Motor neuron (in vitro differentiated cells): ENCODE results near the gene CFAP20. TPM values are rescaled to one million over a fixed set of nuclear protein-coding genes. Genes with fewer than 3 reads are reported as not detected.
"Not testable (repeated sequence)": the region's sequence is repeated elsewhere in the genome, so short reads cannot be mapped to it uniquely, and the experiment has no call there.

Experiments used
- ATAC-seq, 8 experiments: fragments of 200-7000 bp; cut with Tn5 transposase; replicated peaks in 6 of 8; 2 replicates each; pipeline ENCODE4 v1.8.0; 2021; ENCODE audit warnings: mild to moderate bottlenecking in 8 of 8, moderate library complexity in 8 of 8
- H3K27ac ChIP-seq, 2 donors: fragments of 250-450 bp; sonication (Bioruptor Pico); 2 replicates each; pipeline ENCODE4 v1.9.0; 2021; ENCODE audit warnings: antibody characterized with exemption in 2 of 2, mild to moderate bottlenecking in 2 of 2, moderate library complexity in 1 of 2
- H3K4me1 ChIP-seq, 2 donors: fragments of 250-450 bp; sonication (Bioruptor Pico); replicated peaks in 1 of 2; 2 replicates each; pipeline ENCODE4 v1.6.1; 2021; ENCODE audit warnings: antibody characterized with exemption in 2 of 2, mild to moderate bottlenecking in 2 of 2, moderate library complexity in 1 of 2
- H3K4me3 ChIP-seq, 5 donors: fragments of 250-450 bp; sonication (Bioruptor Pico); 2 replicates each; pipeline ENCODE4 v1.9.0; 2021; ENCODE audit warnings: antibody characterized with exemption in 5 of 5, mild to moderate bottlenecking in 5 of 5, moderate library complexity in 4 of 5
- WGBS, 10 experiments: fragments of 450-650 bp; shearing (Covaris generic); methylation state at CpG; one replicate each; pipeline ENCODE4 v1.0.0; 2022; 5-methylcytosine and 5-hydroxymethylcytosine counted together
- in situ Hi-C, 9 experiments: fragments of 400-800 bp; cut with MboI; loops; one replicate each; pipeline ENCODE4 v1.15.0; 2021; ENCODE audit warnings: low sequenced_read_pairs in 9 of 9, low pct_unique_long_range_greater_than_20kb in 2 of 9; ENCODE audit not compliant: unreplicated experiment in 9 of 9
- total RNA-seq, 8 experiments: library from RNA; unstranded; fragments of 300-600 nt; gene quantifications; 2 replicates each; pipeline versions ENCODE4 v1.2.3 to v1.2.4, GENCODE V29; 2022

Gene CFAP20
- total RNA-seq, 8 experiments from 2014 or later, result 36.8 to 92.8 (median 67.3) TPM

GRCh38 chr16:58090396-58090795 lies 38.8 kb downstream of the CFAP20 start:
- WGBS, 10 experiments, result 80 to 100% (median 100%) methylated on average over 1 to 2 of the region's 3 CpGs; no CpG with 5 or more reads in 4 of the 10 experiments
- H3K4me3 ChIP-seq, in situ Hi-C loops, H3K4me1 ChIP-seq, ATAC-seq, H3K27ac ChIP-seq: not testable (repeated sequence)

- peak in 6 of 8 experiments; percentile 14 to 50 (median 32) for ATAC-seq
- H3K4me1 ChIP-seq, result peaks cover 3 to 11% of the 10 kb centered on the region in 2 donors
- no peak overlapping the region for H3K4me3 ChIP-seq
- WGBS, 10 experiments, result 55 to 87% methylated on average over 3 to 4 of the region's 9 CpGs; no CpG with 5 or more reads in 8 of the 10 experiments
- H3K27ac ChIP-seq, result no peak overlapping the region
- in situ Hi-C loops, result no loop called here
Observed at GRCh38 chr16:58088091-58088490, 41.1 kb downstream of the CFAP20 start.

- WGBS, 10 experiments, result 67 to 96% (median 90%) methylated on average over 4 to 18 of the region's 23 CpGs; no CpG with 5 or more reads in 1 of the 10 experiments
- no peak overlapping the region for H3K27ac ChIP-seq
- H3K4me3 ChIP-seq, result no peak overlapping the region
- in situ Hi-C loops, result no loop called here
- peaks cover 3 to 11% of the 10 kb centered on the region in 2 donors for H3K4me1 ChIP-seq
- ATAC-seq, result no peak
Observed at GRCh38 chr16:58087209-58087913, 41.8 kb downstream of the CFAP20 start.

GRCh38 chr16:58086381-58087208 lies 42.6 kb downstream of the CFAP20 start:
- Histone ChIP-seq H3K4me3 (no peak overlapping the region), H3K27ac (no peak overlapping the region), H3K4me1 (peaks cover 3 to 11% of the 10 kb centered on the region in 2 donors)
- WGBS, 10 experiments, result 27 to 97% (median 80%) methylated on average over 1 to 10 of the region's 19 CpGs; no CpG with 5 or more reads in 2 of the 10 experiments
- ATAC-seq, result peak in 1 of 8 experiments; percentile 62
- in situ Hi-C loops, result no loop called here

DNA sequence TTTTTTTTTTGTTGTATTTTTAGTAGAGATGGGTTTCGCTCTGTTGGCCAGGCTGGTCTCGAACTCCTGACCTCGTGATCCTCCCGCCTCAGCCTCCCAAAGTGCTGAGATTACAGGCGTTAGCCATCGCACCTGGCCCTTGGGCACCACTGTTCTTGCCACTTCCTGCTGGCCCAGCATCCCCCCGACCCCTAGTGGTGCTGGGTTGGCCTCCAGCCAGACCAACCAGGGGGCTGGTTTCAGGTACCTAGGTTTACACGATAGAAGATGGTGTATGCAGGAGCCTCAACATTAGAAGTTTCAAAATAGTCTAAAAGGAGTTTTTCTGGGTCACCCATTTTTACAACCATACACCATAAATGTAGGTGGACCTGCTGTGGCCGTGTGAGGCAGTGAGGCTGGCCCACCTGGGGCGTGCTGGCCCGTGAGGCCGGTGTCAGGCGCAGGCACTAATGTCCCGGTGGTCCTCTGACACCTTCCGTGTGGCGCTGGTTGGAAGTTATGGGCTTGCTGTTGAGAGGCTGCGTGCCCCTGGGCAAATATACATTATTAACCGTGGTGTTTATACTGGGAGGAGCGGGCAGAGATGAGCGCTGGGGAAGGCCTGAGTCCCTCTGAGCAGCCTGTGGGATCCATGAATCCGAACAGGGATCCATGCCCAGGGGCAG lies 43.5 kb downstream of the CFAP20 start:
- WGBS, 10 experiments, result 0 to 97% (median 81%) methylated on average over 1 to 11 of the region's 21 CpGs; no CpG with 5 or more reads in 5 of the 10 experiments
- in situ Hi-C loops, result no loop called here
- H3K4me3 ChIP-seq, result no peak overlapping the region
- no peak for ATAC-seq
- H3K27ac ChIP-seq, result no peak overlapping the region
- peaks cover 3 to 11% of the 10 kb centered on the region in 2 donors for H3K4me1 ChIP-seq

DNA sequence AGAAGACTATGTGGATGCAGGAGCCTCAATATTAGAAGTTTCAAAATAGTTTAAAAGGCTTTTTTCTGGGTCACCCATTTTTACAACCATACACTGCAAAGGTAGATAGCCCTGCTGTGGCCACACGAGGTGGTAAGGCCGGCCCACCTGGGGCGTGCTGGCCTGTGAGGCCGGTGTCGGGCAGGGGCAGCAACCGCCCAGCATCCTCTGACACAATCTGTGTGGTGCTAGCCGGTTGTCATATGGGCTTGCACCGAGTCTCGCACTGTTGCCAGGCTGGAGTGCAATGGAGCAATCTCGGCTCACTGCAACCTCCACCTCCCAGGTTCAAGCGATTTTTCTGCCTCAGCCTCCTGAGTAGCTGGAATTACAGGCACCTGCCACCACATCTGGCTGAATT lies 44.0 kb downstream of the CFAP20 start:
- Histone ChIP-seq H3K4me1 (peaks cover 3 to 11% of the 10 kb centered on the region in 2 donors), H3K4me3 (no peak overlapping the region), H3K27ac (no peak overlapping the region)
- 69 to 100% (median 93%) methylated on average over 1 to 9 of the region's 11 CpGs; no CpG with 5 or more reads in 5 of the 10 experiments for WGBS, 10 experiments
- in situ Hi-C loops, result no loop called here
- no peak for ATAC-seq

- Histone ChIP-seq H3K4me3 (no peak overlapping the region), H3K4me1 (peaks cover 3 to 11% of the 10 kb centered on the region in 2 donors), H3K27ac (peak overlapping the region in 1 of 2 donors; percentile 60)
- WGBS, 10 experiments, result 29 to 80% (median 43%) methylated on average over 1 to 4 of the region's 6 CpGs; no CpG with 5 or more reads in 5 of the 10 experiments
- peak in 2 of 8 experiments; percentile 26 to 33 for ATAC-seq
- in situ Hi-C loops, result no loop called here
Observed at GRCh38 chr16:58084635-58085034, 44.5 kb downstream of the CFAP20 start.

GRCh38 chr16:58082381-58082780 lies 46.8 kb downstream of the CFAP20 start:
- ATAC-seq, result no peak
- Histone ChIP-seq H3K27ac (no peak overlapping the region), H3K4me1 (peaks cover 3 to 4% of the 10 kb centered on the region in 2 donors), H3K4me3 (no peak overlapping the region)
- in situ Hi-C loops, result no loop called here

DNA sequence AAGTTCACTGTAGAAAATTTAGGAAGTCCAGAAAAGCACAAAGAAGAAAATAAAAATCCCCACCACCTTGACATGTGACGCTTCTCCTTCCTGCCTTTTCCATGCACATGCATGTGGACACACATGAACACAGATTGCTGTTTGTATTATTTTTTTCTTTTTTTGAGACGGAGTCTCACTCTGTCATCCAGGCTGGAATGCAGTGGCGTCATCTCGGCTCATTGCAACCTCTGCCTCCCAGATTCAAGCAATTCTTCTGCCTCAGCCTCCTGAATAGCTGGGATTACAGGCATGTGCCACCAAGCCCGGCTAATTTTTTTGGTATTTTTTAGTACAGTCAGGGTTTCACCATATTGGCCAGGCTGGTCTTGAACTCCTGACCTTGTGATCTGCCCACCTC lies 48.5 kb downstream of the CFAP20 start:
- H3K27ac ChIP-seq, ATAC-seq, in situ Hi-C loops, H3K4me1 ChIP-seq, H3K4me3 ChIP-seq: not testable (repeated sequence)
- WGBS, 10 experiments, result 32 to 100% (median 83%) methylated on average over 2 to 5 of the region's 5 CpGs; no CpG with 5 or more reads in 2 of the 10 experiments

GRCh38 chr16:58077796-58078195 lies 51.4 kb downstream of the CFAP20 start:
- Histone ChIP-seq H3K4me3 (no peak overlapping the region), H3K4me1 (no peaks in the 10 kb centered on the region), H3K27ac (no peak overlapping the region)
- no peak for ATAC-seq
- in situ Hi-C loops, result no loop called here
- 25 to 90% (median 79%) methylated on average over 1 to 3 of the region's 8 CpGs; no CpG with 5 or more reads in 3 of the 10 experiments for WGBS, 10 experiments

DNA sequence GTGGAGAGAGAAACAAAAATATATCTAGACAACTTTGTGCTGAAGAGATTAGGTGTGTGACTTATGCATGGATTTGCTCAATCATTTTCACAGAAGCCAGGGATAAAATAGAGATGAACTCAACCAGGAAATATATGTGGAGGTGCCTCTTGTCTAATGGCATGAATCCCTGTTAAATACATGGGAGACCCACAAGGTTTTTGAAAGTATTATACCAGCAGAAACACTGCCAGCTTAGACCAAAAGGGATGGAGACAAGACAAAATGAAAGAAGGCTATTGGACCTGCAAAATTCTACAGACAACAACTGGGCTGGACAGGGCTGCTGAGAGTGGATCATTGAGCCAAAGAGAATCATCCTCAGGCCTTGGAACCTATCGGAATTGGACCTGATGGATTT lies 52.7 kb downstream of the CFAP20 start:
- Histone ChIP-seq H3K4me3 (no peak overlapping the region), H3K27ac (no peak overlapping the region), H3K4me1 (no peaks in the 10 kb centered on the region)
- ATAC-seq, result no peak
- in situ Hi-C loops, result no loop called here
- 75 to 100% (median 83%) methylated on average over 1 of the region's 1 CpG; no CpG with 5 or more reads in 6 of the 10 experiments for WGBS, 10 experiments

GRCh38 chr16:58074657-58075056 lies 54.5 kb downstream of the CFAP20 start:
- no peak for ATAC-seq
- Histone ChIP-seq H3K27ac (no peak overlapping the region), H3K4me1 (no peaks in the 10 kb centered on the region), H3K4me3 (no peak overlapping the region)
- WGBS, 10 experiments, result 50 to 100% (median 100%) methylated on average over 2 to 4 of the region's 4 CpGs; no CpG with 5 or more reads in 5 of the 10 experiments
- in situ Hi-C loops, result no loop called here

GRCh38 chr16:58073086-58073485 lies 56.1 kb downstream of the CFAP20 start:
- in situ Hi-C loops, ATAC-seq, H3K27ac ChIP-seq, H3K4me3 ChIP-seq, H3K4me1 ChIP-seq: not testable (repeated sequence)
- 53 to 100% (median 100%) methylated on average over 1 to 2 of the region's 2 CpGs; no CpG with 5 or more reads in 3 of the 10 experiments for WGBS, 10 experiments
